GM19193 (cell line): ENCODE measurements around the gene SMC6.

ENCODE experiments used
- POLR2A ChIP-seq: IDR thresholded peaks from 4 replicates; pipeline ENCODE4 v1.6.1; 2011; ENCODE audit not compliant: insufficient read depth, insufficient read length; ENCODE audit errors: extremely low read depth

SMC6 gene

GRCh38 chr2:17646081-17646554, 107.5 kb downstream of the SMC6 start:
- TF ChIP-seq POLR2A = no peak

- no peak for TF ChIP-seq POLR2A
These were observed 108.5 kb downstream of the SMC6 start for GRCh38 chr2:17644997-17645720.

GRCh38 chr2:17643031-17643615, 110.5 kb downstream of the SMC6 start:
- TF ChIP-seq POLR2A = no peak

GRCh38 chr2:17640406-17640805, 113.2 kb downstream of the SMC6 start:
- TF ChIP-seq POLR2A = no peak

- TF ChIP-seq POLR2A = no peak
These were observed 115.3 kb downstream of the SMC6 start for GRCh38 chr2:17638196-17638743.

- TF ChIP-seq POLR2A = no peak
These were observed 116.3 kb downstream of the SMC6 start for GRCh38 chr2:17637131-17637906.

- TF ChIP-seq POLR2A = no peak
These were observed 117.4 kb downstream of the SMC6 start for GRCh38 chr2:17636257-17636656.

- no peak for TF ChIP-seq POLR2A
These were observed 118.6 kb downstream of the SMC6 start for GRCh38 chr2:17634997-17635396.

- no peak for TF ChIP-seq POLR2A
These were observed 123.5 kb downstream of the SMC6 start for GRCh38 chr2:17630089-17630488.

- TF ChIP-seq POLR2A = no peak
These were observed 125.0 kb downstream of the SMC6 start for GRCh38 chr2:17628349-17629261.

GRCh38 chr2:17627434-17627833, 126.2 kb downstream of the SMC6 start:
- no peak for TF ChIP-seq POLR2A

GRCh38 chr2:17626986-17627385, 126.6 kb downstream of the SMC6 start:
- no peak for TF ChIP-seq POLR2A

GRCh38 chr2:17625446-17625845, 128.2 kb downstream of the SMC6 start:
- no peak for TF ChIP-seq POLR2A

GRCh38 chr2:17621781-17622180, 131.8 kb downstream of the SMC6 start:
- no peak for TF ChIP-seq POLR2A
